HG03159 (cell line): ENCODE results near the gene HOXA10.

Source experiments
- ATAC-seq: cut with Tn5 transposase; IDR thresholded peaks from one replicate; pipeline ENCODE4 v1.9.1; 2021; ENCODE audit warnings: mild to moderate bottlenecking, moderate library complexity; ENCODE audit not compliant: unreplicated experiment

Gene HOXA10

GRCh38 chr7:27157702-27158431 lies 16.3 kb downstream of the HOXA10 start:
- ATAC-seq: no peak

- no peak for ATAC-seq
Measured at GRCh38 chr7:27156916-27157701, 17.0 kb downstream of the HOXA10 start.

GRCh38 chr7:27156508-27156898 lies 17.6 kb downstream of the HOXA10 start, which contains the start of gene HOXA7:
Gene HOXA7, minus strand, starts transcription at chr7:27156675. Its CDS starts 130 bp downstream, at chr7:27156545.
- ATAC-seq: no peak

- no peak for ATAC-seq
Measured at GRCh38 chr7:27155816-27156507, 18.2 kb downstream of the HOXA10 start.

GRCh38 chr7:27154901-27155815 lies 19.0 kb downstream of the HOXA10 start:
- no peak for ATAC-seq

GRCh38 chr7:27154369-27154768 lies 19.8 kb downstream of the HOXA10 start:
- ATAC-seq: no peak

GRCh38 chr7:27153526-27153925 lies 20.6 kb downstream of the HOXA10 start:
- ATAC-seq: no peak

GRCh38 chr7:27152816-27153442 lies 21.2 kb downstream of the HOXA10 start:
- no peak for ATAC-seq

GRCh38 chr7:27151931-27152815 lies 21.9 kb downstream of the HOXA10 start, which contains the start of gene HOXA3:
Gene HOXA3, minus strand, starts transcription at chr7:27152583. Its CDS starts 41,943 bp downstream, at chr7:27110640.
- no peak for ATAC-seq

- ATAC-seq: no peak
Measured at GRCh38 chr7:27151341-27151930, 22.7 kb downstream of the HOXA10 start.

- peak; percentile 78 for ATAC-seq
Measured at GRCh38 chr7:27150568-27151340, 23.4 kb downstream of the HOXA10 start.

- ATAC-seq: no peak
Measured at GRCh38 chr7:27149842-27150567, 24.1 kb downstream of the HOXA10 start.

- ATAC-seq: no peak
Measured at GRCh38 chr7:27148756-27149641, 25.1 kb downstream of the HOXA10 start.

- ATAC-seq: no peak
Measured at GRCh38 chr7:27148031-27148755, 25.9 kb downstream of the HOXA10 start.

GRCh38 chr7:27147199-27148030 lies 26.7 kb downstream of the HOXA10 start, which contains the start of gene HOXA6:
Gene HOXA6, minus strand, starts transcription at chr7:27147774. Its CDS starts 25 bp downstream, at chr7:27147749.
- ATAC-seq: no peak
